OCI-LY1 (cell line): Measurements from ENCODE around the gene GKN2.

ENCODE experiments used
- H2AFZ ChIP-seq: fragments of 200-600 bp; sonication (generic), shearing (Covaris generic); 2 replicates; pipeline ENCODE4 v1.6.0; 2014; ENCODE audit warnings: antibody characterized with exemption, mild to moderate bottlenecking, low read length
- H3F3A ChIP-seq: fragments of 200-600 bp; sonication (generic), shearing (Covaris generic); 2 replicates; pipeline ENCODE4 v1.6.0; 2014; ENCODE audit warnings: mild to moderate bottlenecking, antibody characterized with exemption, low read length, moderate library complexity; ENCODE audit not compliant: insufficient read depth
- H3K27ac ChIP-seq: fragments of 200-600 bp; sonication (generic); 2 replicates; pipeline ENCODE4 v1.5.1; 2014; ENCODE audit warnings: low read length, mixed run types, mild to moderate bottlenecking, low read depth; ENCODE audit not compliant: poor library complexity, severe bottlenecking
- H3K27me3 ChIP-seq: fragments of 200-600 bp; sonication (generic); 2 replicates; pipeline ENCODE4 v1.6.0; 2014; ENCODE audit warnings: antibody characterized with exemption, mild to moderate bottlenecking, low read length, moderate library complexity; ENCODE audit not compliant: insufficient read depth
- H3K36me3 ChIP-seq: fragments of 200-600 bp; sonication (generic); 2 replicates; pipeline ENCODE4 v1.6.1; 2014; ENCODE audit warnings: mild to moderate bottlenecking, antibody characterized with exemption, low read length, moderate library complexity, mixed read lengths; ENCODE audit not compliant: insufficient read depth
- H3K4me1 ChIP-seq: fragments of 200-600 bp; sonication (generic); 2 replicates; pipeline ENCODE4 v1.5.1; 2014; ENCODE audit warnings: mild to moderate bottlenecking, low read length, moderate library complexity; ENCODE audit not compliant: insufficient read depth, severe bottlenecking
- H3K4me2 ChIP-seq: fragments of 200-600 bp; sonication (generic), shearing (Covaris generic); 2 replicates; pipeline ENCODE4 v1.6.1; 2014; ENCODE audit warnings: low read length
- H3K4me3 ChIP-seq: fragments of 200-600 bp; sonication (generic); 2 replicates; pipeline ENCODE4 v1.5.1; 2014; ENCODE audit warnings: low read length, low read depth, mild to moderate bottlenecking, mixed read lengths; ENCODE audit not compliant: poor library complexity, severe bottlenecking
- H3K79me2 ChIP-seq: fragments of 200-600 bp; shearing (Covaris generic); 2 replicates; pipeline ENCODE4 v1.6.1; 2016; ENCODE audit warnings: mixed run types, low read length, mixed read lengths; ENCODE audit not compliant: insufficient read depth
- H3K9ac ChIP-seq: fragments of 200-600 bp; sonication (generic), shearing (Covaris generic); 2 replicates; pipeline ENCODE4 v1.6.1; 2014; ENCODE audit warnings: mild to moderate bottlenecking, low read length, mixed read lengths
- H3K9me2 ChIP-seq: fragments of 200-600 bp; sonication (generic), shearing (Covaris generic); 2 replicates; pipeline ENCODE4 v1.6.1; 2014; ENCODE audit warnings: low read depth, mild to moderate bottlenecking, low read length, mixed read lengths
- H3K9me3 ChIP-seq: fragments of 200-600 bp; shearing (Covaris generic); 2 replicates; pipeline ENCODE4 v1.6.1; 2014; ENCODE audit warnings: low read length, mixed read lengths
- H4K20me1 ChIP-seq: fragments of 200-600 bp; sonication (generic), shearing (Covaris generic); 2 replicates; pipeline ENCODE4 v1.6.0; 2016; ENCODE audit warnings: mild to moderate bottlenecking, low read length; ENCODE audit not compliant: insufficient read depth
- EZH2 ChIP-seq: fragments of 200-600 bp; sonication (generic), shearing (Covaris generic); IDR thresholded peaks from 2 replicates; pipeline ENCODE4 v1.8.0; 2017; ENCODE audit warnings: borderline replicate concordance, mixed run types, mild to moderate bottlenecking, antibody characterized with exemption, low read length, moderate library complexity, mixed read lengths
- TF ChIP-seq, protein P1 (sequence below): fragments of 200-600 bp; sonication (generic), shearing (Covaris generic); IDR thresholded peaks from 2 replicates; pipeline ENCODE4 v1.5.1; 2017; ENCODE audit warnings: mild to moderate bottlenecking, antibody characterized with exemption, low read length, moderate library complexity, mixed read lengths

GKN2 gene

DNA sequence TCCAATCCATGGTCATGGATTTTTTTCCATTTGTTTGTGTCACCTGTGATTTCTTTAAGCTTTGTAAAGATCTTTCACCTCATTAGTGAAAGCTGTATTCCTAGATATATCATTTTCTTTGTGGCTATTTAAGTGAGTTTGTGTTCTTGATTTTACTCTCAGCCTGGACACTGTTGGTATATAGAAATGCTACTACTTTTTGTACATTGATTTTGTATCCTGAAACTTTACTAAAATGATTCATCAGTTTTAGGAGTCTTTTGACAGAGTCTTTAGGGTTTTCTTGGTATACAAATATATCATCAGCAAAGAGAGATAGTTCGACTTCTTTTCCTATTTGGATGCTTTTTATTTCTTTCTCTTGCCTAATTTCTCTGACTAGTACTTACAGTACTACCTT, 12.3 kb downstream of the GKN2 start:
- TF ChIP-seq, protein P1, sequence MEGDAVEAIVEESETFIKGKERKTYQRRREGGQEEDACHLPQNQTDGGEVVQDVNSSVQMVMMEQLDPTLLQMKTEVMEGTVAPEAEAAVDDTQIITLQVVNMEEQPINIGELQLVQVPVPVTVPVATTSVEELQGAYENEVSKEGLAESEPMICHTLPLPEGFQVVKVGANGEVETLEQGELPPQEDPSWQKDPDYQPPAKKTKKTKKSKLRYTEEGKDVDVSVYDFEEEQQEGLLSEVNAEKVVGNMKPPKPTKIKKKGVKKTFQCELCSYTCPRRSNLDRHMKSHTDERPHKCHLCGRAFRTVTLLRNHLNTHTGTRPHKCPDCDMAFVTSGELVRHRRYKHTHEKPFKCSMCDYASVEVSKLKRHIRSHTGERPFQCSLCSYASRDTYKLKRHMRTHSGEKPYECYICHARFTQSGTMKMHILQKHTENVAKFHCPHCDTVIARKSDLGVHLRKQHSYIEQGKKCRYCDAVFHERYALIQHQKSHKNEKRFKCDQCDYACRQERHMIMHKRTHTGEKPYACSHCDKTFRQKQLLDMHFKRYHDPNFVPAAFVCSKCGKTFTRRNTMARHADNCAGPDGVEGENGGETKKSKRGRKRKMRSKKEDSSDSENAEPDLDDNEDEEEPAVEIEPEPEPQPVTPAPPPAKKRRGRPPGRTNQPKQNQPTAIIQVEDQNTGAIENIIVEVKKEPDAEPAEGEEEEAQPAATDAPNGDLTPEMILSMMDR = no peak
- no peak for TF ChIP-seq EZH2
- Histone ChIP-seq H3K9me3 (peaks cover 2% of the 10 kb centered on the region; the same call in 1 of the 2 replicates), H4K20me1 (no peaks in the 10 kb centered on the region), H3K36me3 (no peaks in the 10 kb centered on the region; the same call in 1 of the 2 replicates), H3K4me3 (no peak overlapping the region), H3K27ac (no peak overlapping the region), H3F3A (no peaks in the 10 kb centered on the region), H3K27me3 (peaks cover 7% of the 10 kb centered on the region; the same call in 1 of the 2 replicates), H2AFZ (no peak overlapping the region), H3K4me2 (no peak overlapping the region), H3K79me2 (no peaks in the 10 kb centered on the region), H3K9ac (no peak overlapping the region), H3K4me1 (no peaks in the 10 kb centered on the region), H3K9me2 (no peaks in the 10 kb centered on the region)

DNA sequence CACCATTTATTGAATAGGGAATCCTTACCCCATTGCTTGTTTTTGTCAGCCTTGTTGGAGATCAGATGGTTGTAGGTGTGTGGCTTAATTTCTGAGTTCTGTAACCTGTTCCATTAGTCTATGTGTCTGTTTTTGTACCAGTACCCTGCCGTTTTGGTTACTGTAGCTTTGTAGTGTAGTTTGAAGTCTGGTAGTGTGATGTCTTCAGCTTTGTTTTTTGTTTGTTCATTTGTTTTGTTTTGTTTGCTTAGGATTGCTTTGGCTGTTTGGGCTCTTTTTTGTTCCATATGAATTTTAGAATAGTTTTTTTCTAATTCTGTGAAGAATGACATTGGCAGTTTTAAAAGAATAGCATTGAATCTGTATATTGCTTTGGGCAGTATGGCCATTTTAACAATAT, 12.7 kb downstream of the GKN2 start:
- Histone ChIP-seq H3K27ac (no peak overlapping the region), H3K9me3 (peaks cover 2% of the 10 kb centered on the region; the same call in 1 of the 2 replicates), H3K36me3 (no peaks in the 10 kb centered on the region; the same call in 1 of the 2 replicates), H3K4me1 (no peaks in the 10 kb centered on the region), H3K4me3 (no peak overlapping the region), H3K79me2 (no peaks in the 10 kb centered on the region), H3K9me2 (no peaks in the 10 kb centered on the region), H4K20me1 (no peaks in the 10 kb centered on the region), H3K9ac (no peak overlapping the region), H3K4me2 (no peak overlapping the region), H3K27me3 (peaks cover 7% of the 10 kb centered on the region; the same call in 1 of the 2 replicates), H3F3A (no peaks in the 10 kb centered on the region), H2AFZ (no peak overlapping the region)
- TF ChIP-seq EZH2 = no peak
- TF ChIP-seq, protein P1 = no peak

DNA sequence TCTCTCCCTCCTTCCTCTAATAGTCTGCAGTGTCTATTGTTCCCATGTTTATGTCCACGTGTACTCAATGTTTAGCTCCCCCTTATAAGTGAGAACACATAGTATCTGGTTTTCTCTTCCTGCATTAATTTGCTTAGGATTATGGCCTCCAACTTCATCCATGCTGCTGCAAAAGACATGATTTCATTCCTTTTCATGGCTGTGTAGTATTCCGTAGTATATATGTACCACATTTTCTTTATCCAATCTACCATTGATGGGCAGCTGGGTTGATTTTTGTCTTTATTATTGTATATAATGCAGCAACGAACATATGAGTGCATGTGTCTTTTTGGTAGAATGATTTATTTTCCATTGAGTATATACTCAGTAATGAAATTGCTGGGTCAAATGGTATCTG, 13.8 kb downstream of the GKN2 start:
- no peak overlapping the region for H2AFZ ChIP-seq
- no peak for TF ChIP-seq EZH2
- TF ChIP-seq, protein P1 = no peak
- H3F3A ChIP-seq = no peaks in the 10 kb centered on the region
- H3K9ac ChIP-seq = no peak overlapping the region
- H3K4me3 ChIP-seq = no peak overlapping the region
- H3K27me3 ChIP-seq = peaks cover 4% of the 10 kb centered on the region; the same call in 1 of the 2 replicates
- no peaks in the 10 kb centered on the region for H3K79me2 ChIP-seq
- H3K36me3 ChIP-seq = no peaks in the 10 kb centered on the region; the same call in 1 of the 2 replicates
- no peaks in the 10 kb centered on the region for H4K20me1 ChIP-seq
- H3K9me2 ChIP-seq = no peaks in the 10 kb centered on the region
- no peak overlapping the region for H3K27ac ChIP-seq
- H3K4me2 ChIP-seq = no peak overlapping the region
- H3K9me3 ChIP-seq = peaks cover 2% of the 10 kb centered on the region; the same call in 1 of the 2 replicates
- no peaks in the 10 kb centered on the region for H3K4me1 ChIP-seq
